ENCODE data around the gene COQ10A. TPM values are rescaled to one million over a fixed set of nuclear protein-coding genes. Genes with fewer than 3 reads are reported as not detected.
A peak's percentile ranks its signal among the peaks of the same experiment; 100 is the strongest.

COQ10A gene
- total and polyA plus RNA-seq, 9 of the 15 experiments (the other 6 are each of a cell fraction or from before 2014, with no cell fraction given): 3.1 to 26.4 (median 12.7) TPM

- Histone ChIP-seq H3K79me2 (ENCODE audit: control insufficient read depth, insufficient read depth, low read length) (peaks cover 24% of the 10 kb centered on the region), H3K4me3 (peak overlapping the region; percentile 91), H3K27ac (ENCODE audit: extremely low read depth, low read depth, low read length) (peak overlapping the region; percentile 84), H3K9me1 (ENCODE audit: control insufficient read depth, insufficient read depth, low read length) (no peaks in the 10 kb centered on the region), H3K27me3 (ENCODE audit: control insufficient read depth in 2 of 2, insufficient read depth in 2 of 2, low read length in 2 of 2) (no peaks in the 10 kb centered on the region), H3K9me3 (replicated peaks; ENCODE audit: control insufficient read depth, insufficient read depth, low read depth, low read length) (no peaks in the 10 kb centered on the region), H4K20me1 (replicated peaks; ENCODE audit: control insufficient read depth, insufficient read depth, low read length) (peaks cover 6% of the 10 kb centered on the region), H3K36me3 (ENCODE audit: control insufficient read depth, insufficient read depth, low read length) (peaks cover 33% of the 10 kb centered on the region; the same call in 2 of the 3 replicates), H2AFZ (ENCODE audit: low read depth, low read length) (peak overlapping the region; percentile 98), H3K4me1 (replicated peaks in 1 of 2; ENCODE audit: control insufficient read depth in 2 of 2, insufficient read depth in 2 of 2, low read length in 2 of 2) (peaks cover 12 to 20% of the 10 kb centered on the region in 2 experiments; a peak in 4 of 5 replicates), H3K9ac (ENCODE audit: insufficient read depth in 1 of 2, low read depth in 2 of 2, low read length in 2 of 2) (peak overlapping the region; percentile 85 to 95), H3K4me2 (ENCODE audit: insufficient read depth, low read length) (peak overlapping the region; percentile 97)
- BruUV-seq (replicated peaks): no TSS peak
- DNase-seq (ENCODE audit: extremely low read depth in 1 of 4, low spot score in 3 of 4) (no peak), FAIRE-seq (no peak), ATAC-seq (no peak; the same call in none of the 3 replicates)
- ChIA-PET POLR2A (interaction anchor here (0.6 to 1.5 kb wide), 6 partner anchors 11 to 222 kb away, joined by 3 to 4 read pairs (median 4); no protein-coding TSS in a partner anchor), CTCF (ENCODE audit: low intra/inter-chr PET ratio) (interaction anchor here (0.8 to 2.4 kb wide), 4 partner anchors 35 to 140 kb away, joined by 3 to 11 read pairs (median 5); partner anchors contain the start of gene SMARCC2)
- intact Hi-C loops (cut with micrococcal nuclease): loop anchor here (2.0 kb wide), 2 partner anchors 34 to 140 kb away; partner anchors contain the start of genes NABP2 and ZC3H10
- 24% methylated on average over 8 of the region's 9 CpGs for WGBS (ENCODE audit: insufficient coverage, low coverage, missing lambda C conversion rate)
- in situ Hi-C loops (cut with MboI): loop anchor here (5.0 kb wide), 1 partner anchor 67 kb away; no protein-coding TSS in a partner anchor
- 0 out of 2 replicates have a peak, but pooled peaks have one; percentile 19 for TF ChIP-seq PKNOX1 (IDR thresholded peaks at IDR 0.05)
- TF ChIP-seq FOSL1 (tag; conservative IDR thresholded peaks at IDR 0.05): 0 out of 2 replicates have a peak, but pooled peaks have one; percentile 2
- TF ChIP-seq KLF16 (IDR thresholded peaks at IDR 0.05): no peak
- TF ChIP-seq ZNF24 (IDR thresholded peaks at IDR 0.05): peak; percentile 22; the same call in 1 of the 2 replicates
- TF ChIP-seq DPF2 (IDR thresholded peaks at IDR 0.05): peak; percentile 44; the same call in 1 of the 2 replicates
- TF ChIP-seq, protein P1, sequence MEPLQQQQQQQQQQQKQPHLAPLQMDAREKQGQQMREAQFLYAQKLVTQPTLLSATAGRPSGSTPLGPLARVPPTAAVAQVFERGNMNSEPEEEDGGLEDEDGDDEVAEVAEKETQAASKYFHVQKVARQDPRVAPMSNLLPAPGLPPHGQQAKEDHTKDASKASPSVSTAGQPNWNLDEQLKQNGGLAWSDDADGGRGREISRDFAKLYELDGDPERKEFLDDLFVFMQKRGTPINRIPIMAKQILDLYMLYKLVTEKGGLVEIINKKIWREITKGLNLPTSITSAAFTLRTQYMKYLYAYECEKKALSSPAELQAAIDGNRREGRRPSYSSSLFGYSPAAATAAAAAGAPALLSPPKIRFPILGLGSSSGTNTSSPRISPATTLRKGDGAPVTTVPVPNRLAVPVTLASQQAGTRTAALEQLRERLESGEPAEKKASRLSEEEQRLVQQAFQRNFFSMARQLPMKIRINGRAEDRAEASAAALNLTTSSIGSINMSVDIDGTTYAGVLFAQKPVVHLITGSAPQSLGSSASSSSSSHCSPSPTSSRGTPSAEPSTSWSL (CRISPR knock-in tag; IDR thresholded peaks at IDR 0.05; ENCODE audit: borderline replicate concordance): no peak
- TF ChIP-seq ZBTB33 (CRISPR knock-in tag; IDR thresholded peaks at IDR 0.05): 0 out of 2 replicates have a peak, but pooled peaks have one; percentile 7
- peak; percentile 23; the same call in 1 of the 2 replicates for TF ChIP-seq OTX1 (CRISPR knock-in tag; IDR thresholded peaks at IDR 0.05)
- TF ChIP-seq POLR2A (conservative IDR thresholded peaks at IDR 0.05): 0 out of 2 replicates have a peak, but pooled peaks have one; percentile 4
- TF ChIP-seq, protein P2, sequence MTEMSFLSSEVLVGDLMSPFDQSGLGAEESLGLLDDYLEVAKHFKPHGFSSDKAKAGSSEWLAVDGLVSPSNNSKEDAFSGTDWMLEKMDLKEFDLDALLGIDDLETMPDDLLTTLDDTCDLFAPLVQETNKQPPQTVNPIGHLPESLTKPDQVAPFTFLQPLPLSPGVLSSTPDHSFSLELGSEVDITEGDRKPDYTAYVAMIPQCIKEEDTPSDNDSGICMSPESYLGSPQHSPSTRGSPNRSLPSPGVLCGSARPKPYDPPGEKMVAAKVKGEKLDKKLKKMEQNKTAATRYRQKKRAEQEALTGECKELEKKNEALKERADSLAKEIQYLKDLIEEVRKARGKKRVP (CRISPR knock-in tag; IDR thresholded peaks at IDR 0.05): no peak
- TF ChIP-seq NFYB (IDR thresholded peaks at IDR 0.05; ENCODE audit: extremely low read depth, insufficient read length): no peak
- 0 out of 4 replicates have a peak, but pooled peaks of 1 of the 2 experiments have one; percentile 22 for TF ChIP-seq HDAC1 (IDR thresholded peaks at IDR 0.05)
- 0 out of 4 replicates have a peak, but pooled peaks of 1 of the 2 experiments have one; percentile 14 for TF ChIP-seq ARNT (IDR thresholded peaks at IDR 0.05)
- no peak for TF ChIP-seq MCM7 (IDR thresholded peaks at IDR 0.05)
- TF ChIP-seq VEZF1 (CRISPR knock-in tag; IDR thresholded peaks at IDR 0.05): no peak
Measured at GRCh38 chr12:56258820-56259183, 7.9 kb upstream of the COQ10A start.

All from K562 (cell line).